ENCODE measurements around the gene CCDC40.

CCDC40 gene

DNA sequence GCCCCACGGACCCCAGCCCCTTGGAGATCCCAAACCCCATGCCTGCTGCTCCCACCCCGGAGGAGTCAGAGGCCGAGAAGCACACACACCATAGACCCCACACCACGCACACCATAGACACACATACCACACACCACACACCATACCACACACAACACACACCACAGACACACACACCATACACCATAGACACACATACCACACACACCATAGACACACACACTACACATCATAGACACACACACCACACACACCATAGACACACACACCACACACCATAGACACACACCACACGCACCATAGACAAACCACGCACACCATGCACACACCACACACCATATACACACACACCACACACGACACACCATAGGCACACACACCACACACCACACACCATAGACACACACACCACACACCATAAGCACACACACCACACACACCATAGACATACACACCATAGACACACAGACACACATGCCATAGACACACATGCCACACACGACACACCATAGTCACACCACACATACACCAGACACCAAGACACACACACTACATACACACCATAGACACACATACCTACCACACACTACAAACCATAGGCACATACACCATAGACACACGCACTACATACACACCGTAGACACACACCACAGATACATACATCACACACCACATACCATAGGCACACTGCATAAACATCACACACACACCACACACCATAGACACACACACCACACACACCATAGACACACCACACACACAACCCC, 12.1 kb upstream of the CCDC40 start:
- H3K4me3 ChIP-seq (replicated peaks; ENCODE audit: low read depth, low read length) = no peak overlapping the region
- DNase-seq (ENCODE audit: extremely low read depth, low read depth) = no peak
- TF ChIP-seq, protein P1, sequence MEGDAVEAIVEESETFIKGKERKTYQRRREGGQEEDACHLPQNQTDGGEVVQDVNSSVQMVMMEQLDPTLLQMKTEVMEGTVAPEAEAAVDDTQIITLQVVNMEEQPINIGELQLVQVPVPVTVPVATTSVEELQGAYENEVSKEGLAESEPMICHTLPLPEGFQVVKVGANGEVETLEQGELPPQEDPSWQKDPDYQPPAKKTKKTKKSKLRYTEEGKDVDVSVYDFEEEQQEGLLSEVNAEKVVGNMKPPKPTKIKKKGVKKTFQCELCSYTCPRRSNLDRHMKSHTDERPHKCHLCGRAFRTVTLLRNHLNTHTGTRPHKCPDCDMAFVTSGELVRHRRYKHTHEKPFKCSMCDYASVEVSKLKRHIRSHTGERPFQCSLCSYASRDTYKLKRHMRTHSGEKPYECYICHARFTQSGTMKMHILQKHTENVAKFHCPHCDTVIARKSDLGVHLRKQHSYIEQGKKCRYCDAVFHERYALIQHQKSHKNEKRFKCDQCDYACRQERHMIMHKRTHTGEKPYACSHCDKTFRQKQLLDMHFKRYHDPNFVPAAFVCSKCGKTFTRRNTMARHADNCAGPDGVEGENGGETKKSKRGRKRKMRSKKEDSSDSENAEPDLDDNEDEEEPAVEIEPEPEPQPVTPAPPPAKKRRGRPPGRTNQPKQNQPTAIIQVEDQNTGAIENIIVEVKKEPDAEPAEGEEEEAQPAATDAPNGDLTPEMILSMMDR (IDR thresholded peaks at IDR 0.05; ENCODE audit: low read depth, low read length, missing control alignments) = no peak

DNA sequence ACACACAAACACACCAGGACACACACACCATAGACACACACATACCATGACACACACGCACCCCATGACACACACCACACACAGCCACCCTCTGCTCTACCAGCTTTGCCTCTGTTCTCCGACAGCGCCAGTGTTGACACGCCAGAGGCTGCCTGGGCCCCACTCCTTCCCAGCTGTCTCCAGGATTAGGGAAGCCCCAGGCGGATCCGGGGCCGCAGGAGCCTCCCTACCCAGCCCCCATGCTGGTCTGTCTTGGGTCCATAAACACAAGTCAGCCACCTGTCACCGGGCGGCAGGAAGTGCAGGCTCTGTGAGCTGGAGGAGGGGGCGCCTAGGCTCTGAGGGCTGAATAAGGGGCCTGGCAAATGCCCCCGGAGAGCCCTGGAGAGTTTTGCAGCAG, 11.3 kb upstream of the CCDC40 start:
- no peak overlapping the region for H3K4me3 ChIP-seq (replicated peaks; ENCODE audit: low read depth, low read length)
- TF ChIP-seq, protein P1 (IDR thresholded peaks at IDR 0.05; ENCODE audit: low read depth, low read length, missing control alignments) = no peak
- no peak for DNase-seq (ENCODE audit: extremely low read depth, low read depth)

DNA sequence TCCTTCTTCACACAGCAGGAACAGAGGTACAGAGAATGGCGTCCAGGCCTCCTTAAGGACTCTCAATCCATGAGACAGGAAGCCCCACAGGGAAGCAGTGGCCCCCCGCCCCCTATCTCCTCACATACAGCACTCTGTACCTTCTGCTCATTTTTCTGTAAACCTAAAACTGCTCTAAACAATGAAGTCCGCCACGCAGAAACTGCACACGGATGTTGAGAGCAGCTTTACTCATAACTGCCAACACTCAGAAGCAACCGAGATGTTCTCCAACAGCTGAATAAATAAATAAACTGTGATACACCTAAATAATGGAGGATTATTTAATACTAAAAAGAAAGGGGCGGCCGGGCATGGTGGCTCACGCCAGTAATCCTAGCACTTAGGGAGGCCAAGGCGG, 10.6 kb upstream of the CCDC40 start:
- TF ChIP-seq, protein P1 (IDR thresholded peaks at IDR 0.05; ENCODE audit: low read depth, low read length, missing control alignments) = no peak
- no peak overlapping the region for H3K4me3 ChIP-seq (replicated peaks; ENCODE audit: low read depth, low read length)
- DNase-seq (ENCODE audit: extremely low read depth, low read depth) = no peak

DNA sequence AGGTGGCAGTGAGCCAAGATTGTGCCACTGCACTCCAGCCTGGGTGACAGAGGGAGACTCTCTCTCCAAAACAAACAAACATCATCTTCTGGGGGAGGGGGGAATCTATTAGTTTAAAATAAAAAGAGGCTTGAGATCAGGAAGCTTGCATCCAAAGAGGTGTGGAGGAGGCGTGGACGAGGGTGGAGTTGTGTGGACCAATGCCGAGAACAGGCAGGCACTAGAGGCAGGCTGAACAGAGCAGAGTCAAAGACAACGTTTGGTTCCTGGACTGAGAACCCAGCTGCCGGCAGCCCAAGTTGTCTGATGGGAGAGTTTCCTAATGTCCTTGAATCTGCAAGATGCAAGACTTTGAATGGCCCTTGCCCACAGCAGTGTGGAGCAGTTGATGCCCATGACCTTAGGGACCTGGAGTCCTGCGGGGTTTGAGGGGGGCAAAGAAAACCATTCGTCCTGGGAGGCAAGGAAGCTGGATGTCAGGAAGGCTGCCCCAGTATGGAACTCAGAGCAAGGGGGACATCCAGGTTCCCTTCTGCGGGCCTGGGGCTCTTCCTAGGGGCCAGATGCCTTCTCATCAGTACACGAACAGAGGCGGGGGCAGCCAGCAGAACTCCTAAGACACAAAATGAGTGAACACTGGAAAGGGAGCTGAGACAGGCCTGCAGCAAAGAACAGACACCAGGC, 9.9 kb upstream of the CCDC40 start:
- no peak overlapping the region for H3K4me3 ChIP-seq (replicated peaks; ENCODE audit: low read depth, low read length)
- TF ChIP-seq, protein P1 (IDR thresholded peaks at IDR 0.05; ENCODE audit: low read depth, low read length, missing control alignments) = no peak
- no peak for DNase-seq (ENCODE audit: extremely low read depth, low read depth)

DNA sequence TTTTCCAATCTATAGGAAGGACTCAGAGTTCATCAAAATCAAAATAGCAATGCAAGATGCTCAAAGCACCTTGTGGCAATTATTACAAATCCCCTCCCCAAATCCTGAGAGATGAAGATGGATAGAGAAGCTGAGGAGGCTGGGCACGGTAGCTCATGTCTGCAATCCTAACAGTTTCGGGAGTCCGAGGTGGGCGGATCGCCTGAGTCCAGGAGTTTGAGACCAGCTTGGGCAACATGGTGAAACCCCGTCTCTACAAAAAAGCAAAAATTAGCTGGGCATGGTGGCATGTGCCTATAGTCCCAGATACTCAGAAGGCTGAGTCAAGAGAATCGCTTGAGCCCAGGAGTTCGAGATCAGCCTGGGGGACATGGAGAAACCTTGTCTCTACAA, 9.4 kb upstream of the CCDC40 start:
- DNase-seq (ENCODE audit: extremely low read depth, low read depth) = no peak
- TF ChIP-seq, protein P1 (IDR thresholded peaks at IDR 0.05; ENCODE audit: low read depth, low read length, missing control alignments) = no peak
- H3K4me3 ChIP-seq (replicated peaks; ENCODE audit: low read depth, low read length) = no peak overlapping the region

DNA sequence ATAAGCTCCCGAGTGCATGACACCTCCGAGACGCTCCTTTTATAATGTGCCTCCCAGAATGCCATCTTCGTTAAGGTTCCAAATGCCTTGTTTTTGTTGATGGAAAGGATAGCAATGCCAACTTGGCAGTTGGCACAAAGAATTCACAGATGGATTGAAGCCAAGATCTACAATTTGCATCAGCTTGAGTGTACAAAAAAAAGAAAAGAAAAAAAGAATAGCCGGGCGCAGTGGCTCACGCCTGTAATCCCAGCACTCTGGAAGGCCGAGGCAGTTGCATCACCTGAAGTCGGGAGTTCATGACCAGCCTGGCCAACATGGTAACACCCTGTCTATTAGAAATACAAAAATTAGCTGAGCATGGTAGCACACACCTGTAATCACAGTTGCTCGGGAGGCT, 8.4 kb upstream of the CCDC40 start:
- no peak for DNase-seq (ENCODE audit: extremely low read depth, low read depth)
- no peak overlapping the region for H3K4me3 ChIP-seq (replicated peaks; ENCODE audit: low read depth, low read length)
- TF ChIP-seq, protein P1 (IDR thresholded peaks at IDR 0.05; ENCODE audit: low read depth, low read length, missing control alignments) = no peak

Measured in HFF-Myc (cell line).